Epithelial cell of umbilical artery (primary cell): ENCODE results near the gene NEK10. TPM values are rescaled to one million over a fixed set of nuclear protein-coding genes. Genes with fewer than 3 reads are reported as not detected.

Experiments
- total RNA-seq: library from RNA; depleted of rRNA; stranded (reverse); fragments of >200 nt; gene quantifications from 2 replicates; pipeline ENCODE4 v1.2.3, GENCODE V29; 2014

Gene NEK10
- total RNA-seq: 1.8 and 1.9 TPM in 2 replicates

GRCh38 chr3:27368831-27369607, at the start of gene NEK10:
Gene NEK10 (minus strand): TSS chr3:27369383. CDS start chr3:27352882, 16,501 bp downstream.

Other genes with a start within 250 kb of the NEK10 start
- gene SLC4A7, start 115.0 kb upstream of the NEK10 start, total RNA-seq: 85.9 and 131 TPM in 2 replicates